HepG2 (cell line): ENCODE data around the gene SETD1A. TPM values are rescaled to one million over a fixed set of nuclear protein-coding genes. Genes with fewer than 3 reads are reported as not detected.
A peak's percentile ranks its signal among the peaks of the same experiment; 100 is the strongest.

Source experiments
- ATAC-seq: fragments of 200-7000 bp; cut with Tn5 transposase; 3 replicates; pipeline ENCODE4 v1.9.1; 2020; ENCODE audit warnings: mild to moderate bottlenecking, moderate library complexity
- BruUV-seq: library from RNA; stranded (reverse); fragments of 400-500 nt; replicated peaks from 2 replicates; lab custom pipeline; 2021; lab: Mats Ljungman, UMichigan
- CTCF ChIA-PET: fragments of 300-600 bp; formaldehyde crosslinking; extraction: SDS; loops from one replicate; lab custom pipeline; 2021; ENCODE audit warnings: low total read pairs, inconsistent platforms, low intra/inter-chr PET ratio; lab: Yijun Ruan, JAX
- POLR2A ChIA-PET: fragments of 350-600 bp; sonication (Branson Sonifier 250); formaldehyde crosslinking; loops from one replicate; lab custom pipeline; 2020; ENCODE audit warnings: antibody characterized with exemption, inconsistent platforms; lab: Yijun Ruan, JAX
- DNase-seq: peaks from one replicate; pipeline ENCODE4 v3.0.0-alpha.2; 2015; ENCODE audit warnings: low spot score
- FAIRE-seq: peaks from 3 replicates; lab custom pipeline; 2011; peaks lifted over from hg19 to GRCh38; lab: Jason Lieb, UNC
- H2AFZ ChIP-seq: one replicate; pipeline ENCODE4 v1.6.1; 2011; ENCODE audit warnings: low read length, inconsistent platforms
- H3K27ac ChIP-seq: fragments of 300-600 bp; 3 replicates; pipeline ENCODE4 v1.8.0; 2011; ENCODE audit warnings: mixed run types, mild to moderate bottlenecking, mixed read lengths, low read length, inconsistent platforms; ENCODE audit not compliant: insufficient read depth; ENCODE audit errors: extremely low read length
- H3K27me3 ChIP-seq, 2 experiments: fragments of 200-600 bp in 1 of 2; 2 replicates in 1 of 2; 3 replicates in 1 of 2; pipeline versions ENCODE4 v1.6.0 to v1.8.0; 2011; ENCODE audit warnings: low read length in 2 of 2, mild to moderate bottlenecking in 2 of 2, moderate library complexity in 2 of 2, inconsistent platforms in 1 of 2; ENCODE audit not compliant: insufficient read depth in 2 of 2, control insufficient read depth in 1 of 2
- H3K36me3 ChIP-seq, 2 experiments: fragments of 200-600 bp in 1 of 2; replicated peaks in 1 of 2; 2 replicates in 1 of 2; 3 replicates in 1 of 2; pipeline versions ENCODE4 v1.5.1 to v1.8.0; 2011; ENCODE audit warnings: low read length in 2 of 2, inconsistent platforms in 1 of 2; ENCODE audit not compliant: insufficient read depth in 2 of 2, control insufficient read depth in 1 of 2
- H3K4me1 ChIP-seq: 2 replicates; pipeline ENCODE4 v1.5.1; 2012; ENCODE audit warnings: low read length, inconsistent platforms; ENCODE audit not compliant: insufficient read depth
- H3K4me2 ChIP-seq: 2 replicates; pipeline ENCODE4 v1.6.0; 2011; ENCODE audit warnings: low read depth, low read length, inconsistent platforms
- H3K4me3 ChIP-seq, 3 experiments: fragments of 200-600 bp in 1 of 3; sonication (generic), shearing (Covaris generic) in 1 of 3; replicated peaks in 1 of 3; 2 replicates each; pipeline ENCODE4 v1.5.1; 2011 to 2016; ENCODE audit warnings: low read length in 3 of 3, inconsistent platforms in 2 of 3, low read depth in 2 of 3, mild to moderate bottlenecking in 2 of 3, control low read depth in 1 of 3, mixed read lengths in 1 of 3; ENCODE audit not compliant: insufficient read depth in 1 of 3
- H3K79me2 ChIP-seq: one replicate; pipeline ENCODE4 v1.6.1; 2011; ENCODE audit warnings: low read length, inconsistent platforms; ENCODE audit not compliant: insufficient read depth
- H3K9ac ChIP-seq: 2 replicates; pipeline ENCODE4 v1.6.0; 2011; ENCODE audit warnings: mild to moderate bottlenecking, low read depth, low read length, inconsistent platforms; ENCODE audit not compliant: insufficient read depth
- H3K9me3 ChIP-seq: 2 replicates; pipeline ENCODE4 v1.5.1; 2012; ENCODE audit warnings: mild to moderate bottlenecking, low read length
- H4K20me1 ChIP-seq: 2 replicates; pipeline ENCODE4 v1.6.0; 2011; ENCODE audit warnings: inconsistent platforms, mild to moderate bottlenecking, low read length, moderate library complexity; ENCODE audit not compliant: insufficient read depth
- AHR ChIP-seq: IDR thresholded peaks from 2 replicates; pipeline ENCODE4 v1.6.1; 2018; ENCODE audit warnings: missing genetic modification reagents, missing compliant biosample characterization
- HBP1 ChIP-seq: IDR thresholded peaks from 2 replicates; pipeline ENCODE4 v1.6.1; 2016; ENCODE audit warnings: low read depth, control low read depth
- PHF5A ChIP-seq: IDR thresholded peaks from one replicate; pipeline ENCODE4 v1.6.1; 2018; ENCODE audit warnings: low read depth, missing genetic modification reagents; ENCODE audit not compliant: unreplicated experiment
- TP53 ChIP-seq: sonication (generic); formaldehyde crosslinking; conservative IDR thresholded peaks from 2 replicates; pipeline ENCODE4 v1.4.0; 2020; ENCODE audit warnings: missing genetic modification reagents
- ZFP36L2 ChIP-seq: sonication (generic); formaldehyde crosslinking; IDR thresholded peaks from 2 replicates; pipeline ENCODE4 v1.4.0; 2020; ENCODE audit warnings: missing genetic modification reagents
- ZMYM2 ChIP-seq: sonication (generic); formaldehyde crosslinking; IDR thresholded peaks from 2 replicates; pipeline ENCODE4 v1.8.0; 2022; ENCODE audit warnings: mild to moderate bottlenecking, missing genetic modification reagents
- ZNF335 ChIP-seq: sonication (generic); formaldehyde crosslinking; IDR thresholded peaks from 2 replicates; pipeline ENCODE4 v1.4.0; 2020; ENCODE audit warnings: missing genetic modification reagents
- ZNF44 ChIP-seq: sonication (generic); formaldehyde crosslinking; IDR thresholded peaks from 2 replicates; pipeline ENCODE4 v1.5.1; 2020; ENCODE audit warnings: mild to moderate bottlenecking, missing genetic modification reagents
- ZNF616 ChIP-seq: sonication (generic); formaldehyde crosslinking; IDR thresholded peaks from 2 replicates; pipeline ENCODE4 v1.5.0; 2020; ENCODE audit warnings: low read depth, mild to moderate bottlenecking, missing genetic modification reagents
- WGBS: methylation state at CpG from one replicate; pipeline ENCODE4 v1.1.6; 2017; ENCODE audit warnings: low lambda C conversion rate; 5-methylcytosine and 5-hydroxymethylcytosine counted together
- in situ Hi-C: cut with HindIII; loops from 2 replicates; pipeline ENCODE4 v1.10.0; 2017; ENCODE audit warnings: low pct_unique_long_range_greater_than_20kb; ENCODE audit not compliant: extremely low pct_ligation_motif_present
- intact Hi-C: fragments of 100-400 bp; cut with micrococcal nuclease; formaldehyde crosslinking; loops from one replicate; pipeline ENCODE4 v1.10.0; 2022; ENCODE audit not compliant: unreplicated experiment
- polyA plus RNA-seq, 8 experiments: library from polyadenylated mRNA; depleted of rRNA in 3 of 8; stranded (reverse) in 7 of 8; unstranded in 1 of 8; fragments of >200 nt; fragmentation: Illumina TruSeq in 4 of 8; extraction: Trizol in 4 of 8; gene quantifications; 2 replicates each; pipeline versions ENCODE4 v1.2.1 to v1.2.3, GENCODE V29; 2011 to 2016; ENCODE audit warnings: low read depth in 4 of 8, missing spikeins in 1 of 8, mixed read lengths in 1 of 8; ENCODE audit not compliant: insufficient read depth in 1 of 8
- total RNA-seq, 5 experiments: library from RNA; depleted of rRNA; stranded (reverse); fragments of >200 nt; fragmentation: Illumina TruSeq; extraction: Trizol; gene quantifications; 2 replicates each; pipeline ENCODE4 v1.2.3, GENCODE V29; 2016; ENCODE audit warnings: low read depth in 1 of 5
- TF ChIP-seq, protein P1 (sequence below): sonication (generic); formaldehyde crosslinking; IDR thresholded peaks from 2 replicates; pipeline ENCODE4 v1.5.0; 2020; ENCODE audit warnings: mild to moderate bottlenecking, missing genetic modification reagents
- TF ChIP-seq, protein P2 (sequence below): sonication (generic); formaldehyde crosslinking; IDR thresholded peaks from 2 replicates; pipeline ENCODE4 v1.8.1; 2022; ENCODE audit warnings: low read depth, mild to moderate bottlenecking, missing genetic modification reagents

Gene SETD1A
- total and polyA plus RNA-seq, 2 of the 13 experiments (the other 11 are each of a cell fraction or from before 2014, with no cell fraction given) = 3.8 to 5.6 TPM

GRCh38 chr16:30947541-30947858 lies 10.1 kb upstream of the SETD1A start:
- Histone ChIP-seq H3K4me2 (no peak overlapping the region), H3K4me1 (peaks cover 26% of the 10 kb centered on the region), H2AFZ (no peak overlapping the region), H3K9me3 (no peaks in the 10 kb centered on the region), H3K9ac (no peak overlapping the region), H3K4me3 (no peak overlapping the region), H4K20me1 (no peaks in the 10 kb centered on the region), H3K27me3 (no peaks in the 10 kb centered on the region; a peak in 1 of 5 replicates), H3K79me2 (peaks cover 5% of the 10 kb centered on the region), H3K36me3 (peaks cover 6 to 19% of the 10 kb centered on the region in 2 experiments; a peak in 4 of 5 replicates), H3K27ac (peak overlapping the region; percentile 74)
- ATAC-seq = no peak
- TF ChIP-seq HBP1 (CRISPR knock-in tag) = no peak
- TF ChIP-seq AHR (CRISPR knock-in tag) = no peak
- TF ChIP-seq ZNF335 (CRISPR knock-in tag) = no peak
- no peak for TF ChIP-seq TP53 (CRISPR knock-in tag)
- TF ChIP-seq ZMYM2 (CRISPR knock-in tag) = no peak
- ChIA-PET POLR2A (no interaction called here), CTCF (no interaction called here)
- no peak for DNase-seq
- intact Hi-C loops (no loop called here), in situ Hi-C loops (no loop called here)
- FAIRE-seq = no peak
- 97% methylated on average over 3 of the region's 3 CpGs for whole genome bisulfite sequencing
- no TSS peak for BruUV-seq

GRCh38 chr16:30947859-30948666 lies 9.5 kb upstream of the SETD1A start:
- intact Hi-C loops = loop anchor here (1.0 kb wide), 1 partner anchor 26 kb away; no protein-coding TSS in a partner anchor
- FAIRE-seq (peak; percentile 54), ATAC-seq (peak; percentile 19), DNase-seq (peak; percentile 82)
- CTCF ChIA-PET = no interaction called here
- Histone ChIP-seq H3K4me3 (peak overlapping the region; percentile 74 to 93 (median 88); a peak in 5 of 6 replicates), H3K27me3 (no peaks in the 10 kb centered on the region; a peak in 1 of 5 replicates), H3K27ac (peak overlapping the region; percentile 74), H3K79me2 (peaks cover 5% of the 10 kb centered on the region), H3K4me2 (peak overlapping the region; percentile 98), H3K36me3 (peaks cover 4 to 14% of the 10 kb centered on the region in 2 experiments; a peak in 4 of 5 replicates), H3K9me3 (no peaks in the 10 kb centered on the region), H2AFZ (no peak overlapping the region), H4K20me1 (no peaks in the 10 kb centered on the region), H3K4me1 (peaks cover 26% of the 10 kb centered on the region), H3K9ac (peak overlapping the region; percentile 91; the same call in 1 of the 2 replicates)
- 77% methylated on average over 39 of the region's 44 CpGs for WGBS
- in situ Hi-C loops = no loop called here
- no TSS peak for BruUV-seq
- POLR2A ChIA-PET = no interaction called here
- TF ChIP-seq PHF5A (CRISPR knock-in tag) = peak; percentile 16
- 0 out of 2 replicates have a peak, but pooled peaks have one; percentile 31 for TF ChIP-seq ZNF44 (CRISPR knock-in tag)
- TF ChIP-seq, protein P1, sequence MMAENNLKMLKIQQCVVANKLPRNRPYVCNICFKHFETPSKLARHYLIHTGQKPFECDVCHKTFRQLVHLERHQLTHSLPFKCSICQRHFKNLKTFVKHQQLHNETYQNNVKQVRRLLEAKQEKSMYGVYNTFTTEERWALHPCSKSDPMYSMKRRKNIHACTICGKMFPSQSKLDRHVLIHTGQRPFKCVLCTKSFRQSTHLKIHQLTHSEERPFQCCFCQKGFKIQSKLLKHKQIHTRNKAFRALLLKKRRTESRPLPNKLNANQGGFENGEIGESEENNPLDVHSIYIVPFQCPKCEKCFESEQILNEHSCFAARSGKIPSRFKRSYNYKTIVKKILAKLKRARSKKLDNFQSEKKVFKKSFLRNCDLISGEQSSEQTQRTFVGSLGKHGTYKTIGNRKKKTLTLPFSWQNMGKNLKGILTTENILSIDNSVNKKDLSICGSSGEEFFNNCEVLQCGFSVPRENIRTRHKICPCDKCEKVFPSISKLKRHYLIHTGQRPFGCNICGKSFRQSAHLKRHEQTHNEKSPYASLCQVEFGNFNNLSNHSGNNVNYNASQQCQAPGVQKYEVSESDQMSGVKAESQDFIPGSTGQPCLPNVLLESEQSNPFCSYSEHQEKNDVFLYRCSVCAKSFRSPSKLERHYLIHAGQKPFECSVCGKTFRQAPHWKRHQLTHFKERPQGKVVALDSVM (CRISPR knock-in tag) = no peak
- TF ChIP-seq, protein P2, sequence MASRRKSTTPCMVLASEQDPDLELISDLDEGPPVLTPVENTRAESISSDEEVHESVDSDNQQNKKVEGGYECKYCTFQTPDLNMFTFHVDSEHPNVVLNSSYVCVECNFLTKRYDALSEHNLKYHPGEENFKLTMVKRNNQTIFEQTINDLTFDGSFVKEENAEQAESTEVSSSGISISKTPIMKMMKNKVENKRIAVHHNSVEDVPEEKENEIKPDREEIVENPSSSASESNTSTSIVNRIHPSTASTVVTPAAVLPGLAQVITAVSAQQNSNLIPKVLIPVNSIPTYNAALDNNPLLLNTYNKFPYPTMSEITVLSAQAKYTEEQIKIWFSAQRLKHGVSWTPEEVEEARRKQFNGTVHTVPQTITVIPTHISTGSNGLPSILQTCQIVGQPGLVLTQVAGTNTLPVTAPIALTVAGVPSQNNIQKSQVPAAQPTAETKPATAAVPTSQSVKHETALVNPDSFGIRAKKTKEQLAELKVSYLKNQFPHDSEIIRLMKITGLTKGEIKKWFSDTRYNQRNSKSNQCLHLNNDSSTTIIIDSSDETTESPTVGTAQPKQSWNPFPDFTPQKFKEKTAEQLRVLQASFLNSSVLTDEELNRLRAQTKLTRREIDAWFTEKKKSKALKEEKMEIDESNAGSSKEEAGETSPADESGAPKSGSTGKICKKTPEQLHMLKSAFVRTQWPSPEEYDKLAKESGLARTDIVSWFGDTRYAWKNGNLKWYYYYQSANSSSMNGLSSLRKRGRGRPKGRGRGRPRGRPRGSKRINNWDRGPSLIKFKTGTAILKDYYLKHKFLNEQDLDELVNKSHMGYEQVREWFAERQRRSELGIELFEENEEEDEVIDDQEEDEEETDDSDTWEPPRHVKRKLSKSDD (CRISPR knock-in tag) = peak; percentile 23; the same call in 1 of the 2 replicates
- TF ChIP-seq ZFP36L2 (CRISPR knock-in tag) = no peak
- no peak for TF ChIP-seq ZNF616 (CRISPR knock-in tag)
